Ectodermal cell (in vitro differentiated cells): ENCODE data around the gene TBC1D3G. TPM values are rescaled to one million over a fixed set of nuclear protein-coding genes. Genes with fewer than 3 reads are reported as not detected.
"Not testable (repeated sequence)": the region's sequence is repeated elsewhere in the genome, so short reads cannot be mapped to it uniquely, and the experiment has no call there.

Experiments used
- H3K27ac ChIP-seq: 2 replicates; pipeline ENCODE4 v1.7.0; 2013; ENCODE audit warnings: mild to moderate bottlenecking, low read depth, low read length; ENCODE audit not compliant: insufficient read depth, poor library complexity, severe bottlenecking
- H3K27me3 ChIP-seq: 2 replicates; pipeline ENCODE4 v1.7.0; 2013; ENCODE audit warnings: mild to moderate bottlenecking, low read length; ENCODE audit not compliant: insufficient read depth, control insufficient read depth, poor library complexity, severe bottlenecking
- H3K36me3 ChIP-seq: one replicate; pipeline ENCODE4 v1.7.0; 2013; ENCODE audit warnings: low read length; ENCODE audit not compliant: control insufficient read depth, insufficient read depth
- H3K4me1 ChIP-seq: one replicate; pipeline ENCODE4 v1.7.0; 2013; ENCODE audit warnings: low read length; ENCODE audit not compliant: control insufficient read depth, insufficient read depth
- H3K4me3 ChIP-seq: 2 replicates; pipeline ENCODE4 v1.7.0; 2013; ENCODE audit warnings: low read depth, low read length, control low read depth; ENCODE audit not compliant: insufficient read depth
- H3K9me3 ChIP-seq: 2 replicates; pipeline ENCODE4 v1.7.0; 2013; ENCODE audit warnings: mild to moderate bottlenecking, low read length, moderate library complexity; ENCODE audit not compliant: control insufficient read depth
- WGBS, 2 experiments: methylation state at CpG; one replicate each; pipeline ENCODE4 v1.1.7; 2013; ENCODE audit warnings: missing lambda C conversion rate in 2 of 2; 5-methylcytosine and 5-hydroxymethylcytosine counted together
- polyA plus RNA-seq, 4 experiments: library from polyadenylated mRNA; stranded (reverse); fragments of 50-300 nt; gene quantifications; one replicate each; pipeline ENCODE4 v1.2.3, GENCODE V29; 2013

TBC1D3G gene
- polyA plus RNA-seq (2013, experiment 1 of 4), result not detected
- not detected for polyA plus RNA-seq (2013, experiment 2 of 4)
- not detected for polyA plus RNA-seq (2013, experiment 3 of 4)
- not detected for polyA plus RNA-seq (2013, experiment 4 of 4)

GRCh38 chr17:36323584-36323983, at the start of gene TBC1D3G:
Gene TBC1D3G (plus strand): TSS chr17:36323884. CDS start chr17:36325412, 1,528 bp downstream.
- not testable (repeated sequence) for H3K4me3 ChIP-seq, H3K27ac ChIP-seq, H3K27me3 ChIP-seq, H3K4me1 ChIP-seq, H3K36me3 ChIP-seq, H3K9me3 ChIP-seq
- no CpG with 5 or more reads among the region's 9 CpGs for WGBS, 2 experiments

- not testable (repeated sequence) for H3K4me3 ChIP-seq, H3K9me3 ChIP-seq, H3K4me1 ChIP-seq, H3K36me3 ChIP-seq, H3K27ac ChIP-seq, H3K27me3 ChIP-seq
- no CpG with 5 or more reads among the region's 1 CpG for WGBS, 2 experiments
These were observed 40.4 kb upstream of the TBC1D3G start for GRCh38 chr17:36283256-36283655.

DNA sequence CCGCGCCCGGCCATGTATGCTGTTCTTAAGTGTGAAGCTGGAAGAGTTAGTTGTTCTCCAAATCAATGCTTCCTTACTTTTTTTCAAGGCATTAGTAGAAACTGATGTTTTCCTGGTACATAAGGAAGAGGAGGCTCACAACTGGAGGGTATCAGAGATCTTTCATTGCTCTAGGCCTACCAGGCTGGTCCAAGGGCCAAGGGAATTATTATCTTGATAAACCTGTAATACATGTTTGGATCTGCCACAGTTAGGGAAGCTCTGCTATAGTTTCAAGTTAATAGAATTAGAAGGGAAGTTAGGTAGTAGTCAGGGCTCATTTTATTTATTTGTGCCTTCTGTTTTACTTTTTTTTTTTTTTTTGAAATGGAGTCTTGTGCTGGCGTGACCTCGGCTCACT, 39.5 kb upstream of the TBC1D3G start:
- not testable (repeated sequence) for H3K4me1 ChIP-seq, H3K9me3 ChIP-seq, H3K27me3 ChIP-seq, H3K4me3 ChIP-seq, H3K27ac ChIP-seq, H3K36me3 ChIP-seq
- no CpG with 5 or more reads among the region's 5 CpGs for WGBS, 2 experiments

DNA sequence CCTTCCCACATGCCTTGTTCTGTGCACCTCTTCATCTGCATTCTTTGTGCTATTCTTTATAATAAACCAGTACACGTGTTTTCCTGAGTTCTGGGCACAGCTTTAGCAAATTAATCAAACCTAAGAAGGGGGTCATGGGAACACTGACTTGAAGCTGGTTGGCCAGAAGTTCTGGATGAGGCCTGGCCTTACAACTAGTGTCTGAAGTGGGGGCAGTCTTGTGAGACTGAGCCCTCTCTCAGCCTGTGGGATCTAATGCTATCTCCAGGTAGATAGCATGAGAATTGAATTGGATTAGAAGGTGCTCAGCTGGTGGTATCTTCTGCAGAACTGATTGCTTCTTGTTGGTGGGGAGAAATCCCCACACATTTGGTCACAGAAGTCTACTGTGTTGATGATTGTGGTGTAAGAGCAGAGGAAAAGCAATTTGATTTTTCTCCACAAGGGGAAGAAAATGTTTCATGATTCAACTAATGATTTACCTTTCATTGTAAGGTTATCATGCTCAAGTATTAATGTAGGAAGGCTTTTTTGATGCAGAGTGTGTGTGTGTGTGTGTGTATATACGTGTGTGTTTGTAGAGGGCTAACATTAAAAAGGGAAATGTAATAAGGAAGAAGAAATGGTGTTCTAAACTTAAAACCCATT, 33.6 kb upstream of the TBC1D3G start:
- H3K36me3 ChIP-seq, H3K27me3 ChIP-seq, H3K4me1 ChIP-seq, H3K4me3 ChIP-seq, H3K9me3 ChIP-seq, H3K27ac ChIP-seq: not testable (repeated sequence)
- no CpG with 5 or more reads among the region's 2 CpGs for WGBS, 2 experiments

GRCh38 chr17:36295161-36295560, 28.5 kb upstream of the TBC1D3G start:
- H3K36me3 ChIP-seq, H3K4me1 ChIP-seq, H3K27ac ChIP-seq, H3K4me3 ChIP-seq, H3K27me3 ChIP-seq, H3K9me3 ChIP-seq: not testable (repeated sequence)
- no CpG with 5 or more reads among the region's 1 CpG for WGBS, 2 experiments

DNA sequence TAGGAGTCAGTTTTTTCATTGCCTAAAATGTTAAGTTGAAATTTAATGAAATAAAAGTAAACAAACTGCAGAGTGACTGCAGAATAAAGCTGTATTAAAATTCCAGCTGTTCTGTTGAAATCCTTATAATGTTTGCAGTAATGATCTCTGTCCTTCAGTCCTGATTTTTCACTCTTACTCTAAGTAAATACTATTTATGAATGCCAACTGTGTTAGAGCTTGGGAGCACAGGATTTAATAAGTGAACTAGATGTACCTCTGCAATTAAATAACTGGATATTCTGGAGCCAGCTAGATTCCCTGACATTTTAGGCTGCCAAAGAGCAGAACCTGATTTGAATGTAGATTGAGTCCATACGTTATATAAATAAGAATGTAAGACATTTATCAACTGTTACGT, 7.9 kb upstream of the TBC1D3G start:
- not testable (repeated sequence) for H3K36me3 ChIP-seq, H3K27me3 ChIP-seq, H3K27ac ChIP-seq, H3K4me3 ChIP-seq, H3K9me3 ChIP-seq, H3K4me1 ChIP-seq
- no CpG with 5 or more reads among the region's 2 CpGs for WGBS, 2 experiments

DNA sequence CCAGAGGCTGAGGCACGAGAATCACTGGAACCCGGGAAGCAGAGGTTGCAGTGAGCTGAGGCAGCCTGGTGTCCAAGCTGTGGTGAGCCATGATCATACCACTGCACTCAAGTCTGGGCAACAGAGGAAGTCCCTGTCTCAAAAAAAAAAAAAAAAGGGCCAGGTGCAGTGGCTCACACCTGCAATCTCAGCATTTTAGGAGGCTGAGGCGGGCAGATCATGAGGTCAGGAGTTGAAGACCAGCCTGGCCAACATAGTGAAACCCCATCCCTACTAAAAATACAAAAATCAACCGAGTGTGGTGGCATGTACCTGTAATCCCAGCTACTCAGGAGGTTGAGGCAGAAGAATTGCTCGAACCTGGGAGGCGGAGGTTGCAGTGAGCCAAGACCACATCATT, 38.8 kb downstream of the TBC1D3G start:
- WGBS, 2 experiments, result 100% methylated on average over 1 of the region's 6 CpGs; no CpG with 5 or more reads in 1 of the 2 experiments
- H3K27ac ChIP-seq, result not testable (repeated sequence)

DNA sequence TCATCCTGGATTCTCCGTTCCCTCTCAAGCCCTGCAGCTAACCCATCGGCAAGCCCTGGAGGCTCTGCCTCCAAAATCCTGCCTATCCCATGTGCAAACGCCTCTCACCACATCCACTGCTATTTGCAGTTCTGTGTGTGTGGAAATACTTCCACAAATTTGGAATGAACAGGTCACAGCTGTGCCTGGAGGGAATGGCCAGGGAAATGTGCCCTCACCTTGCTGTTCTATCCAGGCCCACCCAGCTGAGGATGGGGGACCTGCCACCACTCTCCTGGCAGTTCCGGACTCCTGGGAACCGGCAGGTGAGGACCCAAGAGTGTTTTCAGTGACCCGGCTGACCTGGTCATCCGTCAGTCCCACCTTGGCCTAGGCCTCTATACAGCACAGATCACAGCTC, 52.3 kb downstream of the TBC1D3G start:
- not testable (repeated sequence) for H3K4me3 ChIP-seq, H3K27ac ChIP-seq
- WGBS, 2 experiments, result 100% methylated on average over 1 of the region's 7 CpGs; no CpG with 5 or more reads in 1 of the 2 experiments

More for the DNA sequence above, 38.8 kb downstream of the TBC1D3G start:
- H3K4me1 ChIP-seq, H3K27me3 ChIP-seq, H3K36me3 ChIP-seq, H3K4me3 ChIP-seq, H3K9me3 ChIP-seq: not testable (repeated sequence)

More for the DNA sequence above, 52.3 kb downstream of the TBC1D3G start:
- not testable (repeated sequence) for H3K4me1 ChIP-seq, H3K36me3 ChIP-seq, H3K27me3 ChIP-seq, H3K9me3 ChIP-seq
